Adipose tissue (tissue), 3 donors: ENCODE data around the gene NHS. TPM values are rescaled to one million over a fixed set of nuclear protein-coding genes. Genes with fewer than 3 reads are reported as not detected.

Source experiments
- H3K27ac ChIP-seq: one replicate; pipeline ENCODE4 v1.5.1; 2013; ENCODE audit warnings: low read depth, low read length
- WGBS, 3 donors: extraction: QIAGEN DNeasy Blood & Tissue Kit; methylation state at CpG; one replicate each; pipeline ENCODE4 v1.1.7; 2013; 5-methylcytosine and 5-hydroxymethylcytosine counted together
- polyA plus RNA-seq, 3 donors: library from polyadenylated mRNA; stranded (reverse); fragments of 200-250 nt; gene quantifications; one replicate each; pipeline ENCODE4 v1.2.3, GENCODE V29; 2013
- donor health status: healthy with polysubstance abuse.
- donor health status: Bipolar disorder and iron deficiency.
- donor health status: healthy.

Gene NHS
- polyA plus RNA-seq, 3 donors, result 0.24 to 2.0 (median 1.8) TPM

- 43 to 56% (median 49%) methylated on average over 12 to 16 of the region's 16 CpGs for WGBS, 3 donors
- no peak overlapping the region for H3K27ac ChIP-seq
These were observed 147.1 kb downstream of the NHS start for GRCh38 chrX:17521871-17522693.

GRCh38 chrX:17525266-17525665, 150.3 kb downstream of the NHS start:
- WGBS, 3 donors, result 34 to 56% (median 53%) methylated on average over 1 of the region's 1 CpG
- H3K27ac ChIP-seq, result no peak overlapping the region

- H3K27ac ChIP-seq, result no peak overlapping the region
- WGBS, 3 donors, result 88 to 99% (median 97%) methylated on average over 8 of the region's 8 CpGs
These were observed 151.0 kb downstream of the NHS start for GRCh38 chrX:17525762-17526555.

- no peak overlapping the region for H3K27ac ChIP-seq
These were observed 152.2 kb downstream of the NHS start for GRCh38 chrX:17527135-17527701.

GRCh38 chrX:17527922-17528321, 152.9 kb downstream of the NHS start:
- no peak overlapping the region for H3K27ac ChIP-seq
- 25 to 83% (median 41%) methylated on average over 1 of the region's 1 CpG for WGBS, 3 donors

More at GRCh38 chrX:17527135-17527701, 152.2 kb downstream of the NHS start:
- WGBS, 3 donors, result 28 to 37% (median 30%) methylated on average over 5 of the region's 5 CpGs

GRCh38 chrX:17529151-17529745, 154.2 kb downstream of the NHS start:
- 62 to 75% (median 63%) methylated on average over 6 of the region's 6 CpGs for WGBS, 3 donors
- H3K27ac ChIP-seq, result no peak overlapping the region

GRCh38 chrX:17531500-17531899, 156.5 kb downstream of the NHS start:
- WGBS, 3 donors, result 86 to 100% (median 96%) methylated on average over 3 of the region's 3 CpGs
- no peak overlapping the region for H3K27ac ChIP-seq

- H3K27ac ChIP-seq, result no peak overlapping the region
- WGBS, 3 donors, result 61 to 77% (median 76%) methylated on average over 4 of the region's 4 CpGs
These were observed 160.2 kb downstream of the NHS start for GRCh38 chrX:17535229-17535628.

- H3K27ac ChIP-seq, result no peak overlapping the region
- 69 to 83% (median 83%) methylated on average over 8 to 10 of the region's 10 CpGs for WGBS, 3 donors
These were observed 162.8 kb downstream of the NHS start for GRCh38 chrX:17537723-17538243.

- no peak overlapping the region for H3K27ac ChIP-seq
- 31 to 71% (median 67%) methylated on average over 2 to 3 of the region's 3 CpGs for WGBS, 3 donors
These were observed 167.1 kb downstream of the NHS start for GRCh38 chrX:17542123-17542522.

GRCh38 chrX:17544821-17545220, 169.8 kb downstream of the NHS start:
- 78 to 91% (median 83%) methylated on average over 2 of the region's 2 CpGs for WGBS, 3 donors
- no peak overlapping the region for H3K27ac ChIP-seq

GRCh38 chrX:17546356-17546755, 171.4 kb downstream of the NHS start:
- 71 to 85% (median 82%) methylated on average over 2 of the region's 2 CpGs for WGBS, 3 donors
- no peak overlapping the region for H3K27ac ChIP-seq

GRCh38 chrX:17547658-17548057, 172.7 kb downstream of the NHS start:
- no peak overlapping the region for H3K27ac ChIP-seq
- WGBS, 3 donors, result 37 to 76% (median 42%) methylated on average over 2 of the region's 2 CpGs

- no peak overlapping the region for H3K27ac ChIP-seq
- 66 to 85% (median 83%) methylated on average over 6 of the region's 6 CpGs for WGBS, 3 donors
These were observed 174.2 kb downstream of the NHS start for GRCh38 chrX:17549107-17549651.

- WGBS, 3 donors, result 87 to 95% (median 93%) methylated on average over 5 of the region's 5 CpGs
- H3K27ac ChIP-seq, result no peak overlapping the region
These were observed 175.0 kb downstream of the NHS start for GRCh38 chrX:17550011-17550410.

- H3K27ac ChIP-seq, result no peak overlapping the region
- 80 to 95% (median 92%) methylated on average over 5 of the region's 5 CpGs for WGBS, 3 donors
These were observed 177.1 kb downstream of the NHS start for GRCh38 chrX:17552044-17552650.

- no peak overlapping the region for H3K27ac ChIP-seq
These were observed 178.5 kb downstream of the NHS start for GRCh38 chrX:17553469-17553868.

GRCh38 chrX:17553961-17554482, 179.0 kb downstream of the NHS start:
- 63 to 89% (median 85%) methylated on average over 6 of the region's 6 CpGs for WGBS, 3 donors
- no peak overlapping the region for H3K27ac ChIP-seq

More at GRCh38 chrX:17553469-17553868, 178.5 kb downstream of the NHS start:
- WGBS, 3 donors, result 46 to 74% (median 70%) methylated on average over 5 to 6 of the region's 6 CpGs
